Naive thymus-derived CD4-positive, alpha-beta T cell (primary cell): ENCODE measurements around the gene CEP152. TPM values are rescaled to one million over a fixed set of nuclear protein-coding genes. Genes with fewer than 3 reads are reported as not detected.
"Not testable (repeated sequence)": the region's sequence is repeated elsewhere in the genome, so short reads cannot be mapped to it uniquely, and the experiment has no call there.

Source experiments
- ATAC-seq: fragments of 150-1000 bp; cut with Tn5 transposase; 2 replicates; pipeline ENCODE4 v1.10.0; 2021; ENCODE audit warnings: mild to moderate bottlenecking, moderate library complexity
- CTCF ChIA-PET: fragments of 350-600 bp; sonication (Branson Sonifier 250); formaldehyde crosslinking; loops from one replicate; lab custom pipeline; 2021; ENCODE audit warnings: antibody characterized with exemption; lab: Charles Lee
- POLR2A ChIA-PET: fragments of 350-600 bp; sonication (Branson Sonifier 250); formaldehyde crosslinking; loops from one replicate; lab custom pipeline; 2021; ENCODE audit warnings: antibody characterized with exemption, inconsistent platforms; lab: Charles Lee
- DNase-seq, 9 donors: peaks; one replicate each; pipeline versions ENCODE4 v3.0.0 to v3.0.0-alpha.2; 2020 to 2022; ENCODE audit warnings: mixed read lengths in 1 of 9
- H3K27ac ChIP-seq: one replicate; pipeline ENCODE4 v1.7.0; 2013; ENCODE audit warnings: mild to moderate bottlenecking, low read depth, low read length, moderate library complexity
- H3K27me3 ChIP-seq, 2 donors: one replicate each; pipeline ENCODE4 v1.7.0; 2013; ENCODE audit warnings: low read length in 2 of 2, mild to moderate bottlenecking in 2 of 2, moderate library complexity in 2 of 2; ENCODE audit not compliant: control insufficient read depth in 2 of 2, insufficient read depth in 2 of 2
- H3K36me3 ChIP-seq, 3 experiments: 1 replicate in 2 of 3; 2 replicates in 1 of 3; pipeline ENCODE4 v1.7.0; 2013; ENCODE audit warnings: low read length in 3 of 3, mild to moderate bottlenecking in 3 of 3, moderate library complexity in 1 of 3; ENCODE audit not compliant: insufficient read depth in 3 of 3, control insufficient read depth in 2 of 3
- H3K4me1 ChIP-seq, 2 donors: one replicate each; pipeline ENCODE4 v1.7.0; 2013; ENCODE audit warnings: low read length in 2 of 2, mild to moderate bottlenecking in 2 of 2, moderate library complexity in 1 of 2; ENCODE audit not compliant: control insufficient read depth in 2 of 2, insufficient read depth in 2 of 2
- H3K4me3 ChIP-seq: 2 replicates; pipeline ENCODE4 v1.7.0; 2013; ENCODE audit warnings: mild to moderate bottlenecking, low read length
- H3K9me3 ChIP-seq, 3 experiments: 1 replicate in 2 of 3; 2 replicates in 1 of 3; pipeline ENCODE4 v1.7.0; 2013; ENCODE audit warnings: low read length in 3 of 3; ENCODE audit not compliant: control insufficient read depth in 2 of 3
- H3K27ac Mint-ChIP-seq, 9 donors: one replicate each; pipeline ENCODE4 v1.8.0; 2020 to 2022; ENCODE audit warnings: mixed read lengths in 9 of 9, mild to moderate bottlenecking in 8 of 9, moderate library complexity in 5 of 9, inconsistent platforms in 2 of 9
- H3K27me3 Mint-ChIP-seq, 5 donors: one replicate each; pipeline ENCODE4 v1.8.0; 2021 to 2022; ENCODE audit warnings: mixed read lengths in 5 of 5, mild to moderate bottlenecking in 1 of 5
- H3K36me3 Mint-ChIP-seq, 5 donors: one replicate each; pipeline ENCODE4 v1.8.0; 2020 to 2022; ENCODE audit warnings: mixed read lengths in 5 of 5, mild to moderate bottlenecking in 3 of 5, inconsistent platforms in 1 of 5
- H3K4me1 Mint-ChIP-seq, 7 donors: one replicate each; pipeline ENCODE4 v1.8.0; 2020 to 2022; ENCODE audit warnings: mixed read lengths in 7 of 7, mild to moderate bottlenecking in 3 of 7, inconsistent platforms in 1 of 7
- H3K4me3 Mint-ChIP-seq, 10 donors: one replicate each; pipeline ENCODE4 v1.8.0; 2020 to 2022; ENCODE audit warnings: mild to moderate bottlenecking in 10 of 10, mixed read lengths in 10 of 10, moderate library complexity in 6 of 10, inconsistent platforms in 2 of 10
- H3K9me3 Mint-ChIP-seq, 11 donors: one replicate each; pipeline ENCODE4 v1.8.0; 2020 to 2022; ENCODE audit warnings: mixed read lengths in 11 of 11, mild to moderate bottlenecking in 4 of 11, inconsistent platforms in 1 of 11, moderate library complexity in 1 of 11
- intact Hi-C, 2 donors: fragments of 100-400 bp; cut with micrococcal nuclease; formaldehyde crosslinking; loops; one replicate each; pipeline ENCODE4 v1.15.1; 2023
- polyA plus RNA-seq, 2 donors: library from polyadenylated mRNA; unstranded; fragments of 300-500 nt; fragmentation: Illumina TruSeq; gene quantifications; one replicate each; pipeline ENCODE4 v1.2.3, GENCODE V29; 2021
- total RNA-seq, 6 experiments: library from RNA in 5 of 6; stranded (reverse) in 5 of 6; gene quantifications; 1 replicate in 5 of 6; 2 replicates in 1 of 6; pipeline ENCODE4 v1.2.3 and lab custom pipeline; 2021 to 2026

The CEP152 gene
- total and polyA plus RNA-seq, 7 experiments from 2014 or later = 3.5 to 26.3 (median 8.6) TPM

DNA sequence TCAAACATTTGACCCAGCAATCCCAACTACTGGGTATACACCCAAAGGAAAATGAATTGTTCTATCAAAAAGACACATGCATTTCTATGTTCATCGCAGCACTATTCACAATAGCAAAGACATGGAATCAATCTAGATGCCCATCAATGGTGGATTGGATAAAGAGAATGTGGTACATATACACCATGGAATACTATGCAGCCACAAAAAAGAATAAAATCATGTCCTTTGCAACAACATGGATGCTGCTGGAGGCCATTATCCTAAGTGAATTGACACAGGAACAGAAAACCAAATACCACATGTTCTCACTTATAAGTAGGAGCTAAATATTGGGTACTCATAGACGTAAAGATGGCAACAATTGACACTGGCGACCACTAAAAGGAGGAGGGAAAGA is 43.6 kb upstream of the CEP152 start:
- H3K9me3 Mint-ChIP-seq, H3K4me1 Mint-ChIP-seq, H3K27ac ChIP-seq: not testable (repeated sequence)

DNA sequence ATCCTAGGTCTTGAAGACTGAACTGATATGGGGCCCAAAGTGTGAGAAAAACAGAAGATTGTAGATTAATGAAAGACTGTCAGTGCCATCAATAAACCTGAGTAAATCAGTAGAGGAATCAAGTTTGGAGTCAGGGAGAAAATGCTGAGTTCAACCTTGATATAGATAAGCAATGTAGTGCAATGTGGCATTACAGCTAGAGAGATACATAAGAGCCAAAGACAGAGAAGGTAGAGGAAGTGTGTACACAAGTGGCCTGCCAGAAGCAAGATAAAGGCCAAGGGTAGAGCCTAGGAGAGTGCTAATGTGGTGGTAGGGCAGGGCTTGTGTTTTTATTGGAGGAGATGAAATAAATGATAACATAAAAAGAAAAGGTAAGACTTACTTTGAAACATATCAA is 41.1 kb upstream of the CEP152 start:
- POLR2A ChIA-PET = no interaction called here
- Histone ChIP-seq H3K27ac (no peak overlapping the region), H3K9me3 (no peaks in the 10 kb centered on the region), H3K4me3 (no peak overlapping the region), H3K4me1 (no peaks in the 10 kb centered on the region), H3K27me3 (no peaks in the 10 kb centered on the region), H3K36me3 (no peaks in the 10 kb centered on the region)
- Mint-ChIP-seq H3K27ac (no peak overlapping the region), H3K36me3 (peaks cover 0 to 5% (median 4%) of the 10 kb centered on the region in 5 donors), H3K9me3 (peaks cover 0 to 2% (median 0%) of the 10 kb centered on the region in 11 donors), H3K27me3 (peaks cover 12 to 26% (median 24%) of the 10 kb centered on the region in 5 donors), H3K4me1 (peaks cover 0 to 2% (median 0%) of the 10 kb centered on the region in 7 donors), H3K4me3 (no peak overlapping the region)
- intact Hi-C loops = no loop called here
- no peak for DNase-seq
- ATAC-seq = no peak
- CTCF ChIA-PET = no interaction called here

More for the DNA sequence above, 43.6 kb upstream of the CEP152 start:
- intact Hi-C loops, POLR2A ChIA-PET, H3K27me3 ChIP-seq, H3K36me3 ChIP-seq, H3K4me1 ChIP-seq, H3K4me3 Mint-ChIP-seq, H3K9me3 ChIP-seq, H3K4me3 ChIP-seq, H3K36me3 Mint-ChIP-seq, ATAC-seq, DNase-seq: not testable (repeated sequence)
- Mint-ChIP-seq H3K27ac (peak overlapping the region in 1 of 9 donors; percentile 11), H3K27me3 (peaks cover 14 to 28% (median 16%) of the 10 kb centered on the region in 5 donors)
- CTCF ChIA-PET = interaction anchor here (0.7 kb wide), 1 partner anchor 15 kb away, joined by 6 read pairs; no protein-coding TSS in a partner anchor

DNA sequence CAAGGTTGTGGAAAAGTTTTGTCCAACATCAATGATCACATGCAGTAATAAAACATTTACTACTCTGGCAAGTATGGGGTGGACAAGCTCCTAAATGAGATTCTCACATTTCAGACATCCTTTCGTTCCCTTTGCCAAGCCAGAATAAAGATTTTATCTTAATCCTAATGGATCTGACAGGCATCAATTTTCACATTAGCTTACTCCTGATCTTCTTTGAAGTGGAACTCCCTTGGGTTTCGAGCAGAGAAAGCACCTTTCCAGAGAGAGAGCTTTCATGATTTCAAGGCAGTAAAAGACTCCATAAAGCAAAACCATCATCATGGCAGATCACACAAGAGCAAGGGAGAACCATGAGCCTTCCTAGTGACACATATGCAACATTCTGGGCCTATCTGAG is 39.8 kb upstream of the CEP152 start:
- ATAC-seq = no peak
- no peak for DNase-seq
- intact Hi-C loops = no loop called here

DNA sequence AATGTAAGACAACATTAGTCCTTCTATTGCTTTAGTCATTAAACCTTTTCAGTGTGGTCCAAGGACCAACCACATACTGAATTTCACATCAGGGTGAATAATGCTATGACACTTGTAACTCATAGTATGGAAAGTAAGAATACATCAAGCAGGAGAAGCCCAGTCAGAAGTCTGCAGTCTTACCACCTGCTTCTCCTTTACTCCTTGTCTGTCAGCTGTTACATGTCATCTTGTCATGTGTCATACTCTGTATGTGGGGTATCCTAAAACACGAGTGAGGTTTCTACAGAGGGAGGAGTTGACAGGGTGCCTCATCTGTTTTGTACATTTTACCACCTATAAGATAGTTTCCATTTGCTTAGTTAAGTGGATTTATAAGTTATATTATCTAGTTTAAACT is 34.3 kb upstream of the CEP152 start:
- CTCF ChIA-PET = no interaction called here
- no peaks in the 10 kb centered on the region for H3K9me3 ChIP-seq
- no peak for ATAC-seq
- Mint-ChIP-seq H3K27ac (no peak overlapping the region), H3K36me3 (peaks cover 0 to 5% (median 1%) of the 10 kb centered on the region in 5 donors), H3K9me3 (peaks cover 0 to 9% (median 0%) of the 10 kb centered on the region in 11 donors), H3K27me3 (peaks cover 2 to 12% (median 6%) of the 10 kb centered on the region in 5 donors), H3K4me3 (no peak overlapping the region), H3K4me1 (no peaks in the 10 kb centered on the region)
- no peak overlapping the region for H3K4me3 ChIP-seq
- H3K27ac ChIP-seq = no peak overlapping the region
- DNase-seq = no peak
- intact Hi-C loops = no loop called here
- H3K4me1 ChIP-seq = no peaks in the 10 kb centered on the region
- POLR2A ChIA-PET = no interaction called here
- no peaks in the 10 kb centered on the region for H3K27me3 ChIP-seq
- H3K36me3 ChIP-seq = no peaks in the 10 kb centered on the region

More for the DNA sequence above, 39.8 kb upstream of the CEP152 start:
- Mint-ChIP-seq H3K4me1 (peaks cover 0 to 2% (median 0%) of the 10 kb centered on the region in 7 donors), H3K36me3 (peaks cover 0 to 5% (median 4%) of the 10 kb centered on the region in 5 donors), H3K4me3 (no peak overlapping the region), H3K9me3 (peaks cover 0 to 2% (median 0%) of the 10 kb centered on the region in 11 donors), H3K27me3 (peaks cover 10 to 32% (median 24%) of the 10 kb centered on the region in 5 donors), H3K27ac (no peak overlapping the region)
- Histone ChIP-seq H3K27ac (no peak overlapping the region), H3K9me3 (no peaks in the 10 kb centered on the region), H3K4me1 (no peaks in the 10 kb centered on the region), H3K36me3 (no peaks in the 10 kb centered on the region), H3K4me3 (no peak overlapping the region), H3K27me3 (no peaks in the 10 kb centered on the region)
- ChIA-PET CTCF (no interaction called here), POLR2A (no interaction called here)

DNA sequence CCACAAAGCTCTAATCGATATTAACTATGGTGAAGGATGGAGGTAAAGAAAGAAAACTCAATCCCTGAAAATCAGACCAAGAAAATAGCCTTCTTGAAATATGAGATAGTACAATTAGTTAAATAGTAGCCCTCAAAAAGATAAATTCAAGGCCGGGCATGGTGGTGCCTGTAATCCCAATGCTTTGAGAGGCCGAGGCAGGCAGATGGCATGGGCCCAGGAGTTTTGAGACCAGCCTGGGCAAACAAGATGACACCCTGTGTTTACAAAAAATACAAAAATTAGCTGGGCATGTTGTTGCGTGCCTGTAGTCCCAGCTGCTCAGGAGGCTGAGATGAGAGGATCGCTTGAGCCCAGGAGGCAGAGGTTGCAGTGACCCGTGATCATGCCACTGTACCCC is 31.6 kb upstream of the CEP152 start:
- H3K4me1 Mint-ChIP-seq = no peaks in the 10 kb centered on the region
- no peak overlapping the region for H3K4me3 Mint-ChIP-seq
- H3K27me3 Mint-ChIP-seq = peaks cover 0 to 17% (median 5%) of the 10 kb centered on the region in 5 donors
- no peak overlapping the region for H3K27ac Mint-ChIP-seq
- DNase-seq = no peak
- Histone ChIP-seq H3K27ac (no peak overlapping the region), H3K27me3 (no peaks in the 10 kb centered on the region), H3K4me3 (no peak overlapping the region), H3K9me3 (no peaks in the 10 kb centered on the region), H3K4me1 (no peaks in the 10 kb centered on the region), H3K36me3 (no peaks in the 10 kb centered on the region)
- POLR2A ChIA-PET = no interaction called here
- ATAC-seq = no peak
- H3K9me3 Mint-ChIP-seq = peaks cover 0 to 9% (median 0%) of the 10 kb centered on the region in 11 donors
- CTCF ChIA-PET = no interaction called here
- no peaks in the 10 kb centered on the region for H3K36me3 Mint-ChIP-seq
- intact Hi-C loops = no loop called here

DNA sequence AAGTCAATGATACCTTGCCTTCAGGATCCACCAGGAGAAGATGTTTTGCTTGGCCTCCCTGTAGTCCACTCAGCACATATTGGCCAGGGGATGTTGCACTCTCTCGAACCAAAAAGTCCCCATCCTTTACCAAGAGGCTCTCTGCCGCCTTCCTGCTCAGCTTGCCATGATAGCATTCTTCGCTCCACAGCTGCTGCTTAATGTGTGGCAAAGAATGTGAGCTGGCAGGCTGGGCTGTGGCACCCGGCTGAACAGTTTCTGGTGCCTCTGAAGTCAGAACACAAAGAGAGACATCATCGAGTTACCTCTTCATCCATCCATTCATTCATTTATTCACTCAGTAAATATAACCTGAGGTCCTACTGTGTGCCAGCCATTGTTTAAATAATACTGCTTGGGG is 23.9 kb upstream of the CEP152 start:
- H3K4me1 Mint-ChIP-seq = no peaks in the 10 kb centered on the region
- CTCF ChIA-PET = no interaction called here
- ATAC-seq = no peak

More for the DNA sequence above, 23.9 kb upstream of the CEP152 start:
- POLR2A ChIA-PET = no interaction called here
- no peaks in the 10 kb centered on the region for H3K27me3 ChIP-seq
- Mint-ChIP-seq H3K27ac (no peak overlapping the region), H3K4me3 (no peak overlapping the region), H3K36me3 (peaks cover 0 to 18% (median 4%) of the 10 kb centered on the region in 5 donors), H3K27me3 (peaks cover 12 to 45% (median 27%) of the 10 kb centered on the region in 5 donors), H3K9me3 (peaks cover 3 to 33% (median 18%) of the 10 kb centered on the region in 11 donors)
- no peaks in the 10 kb centered on the region for H3K36me3 ChIP-seq
- DNase-seq = no peak
- no peaks in the 10 kb centered on the region for H3K4me1 ChIP-seq
- no peak overlapping the region for H3K4me3 ChIP-seq
- peaks cover 0 to 5% (median 0%) of the 10 kb centered on the region in 3 experiments for H3K9me3 ChIP-seq
- no peak overlapping the region for H3K27ac ChIP-seq
- intact Hi-C loops = no loop called here
